IMR-90 (cell line): Measurements from ENCODE around the gene TMCO1. TPM values are rescaled to one million over a fixed set of nuclear protein-coding genes. Genes with fewer than 3 reads are reported as not detected.
"Not testable (repeated sequence)": the region's sequence is repeated elsewhere in the genome, so short reads cannot be mapped to it uniquely, and the experiment has no call there.

Experiments
- ATAC-seq: fragments of 200-7000 bp; cut with Tn5 transposase; 2 replicates; pipeline ENCODE4 v1.9.1; 2020; ENCODE audit warnings: low read depth, mild to moderate bottlenecking, moderate library complexity
- BruUV-seq: library from RNA; stranded (reverse); fragments of 400-500 nt; replicated peaks from 2 replicates; lab custom pipeline; 2021; lab: Mats Ljungman, UMichigan
- CTCF ChIA-PET: fragments of 300-600 bp; formaldehyde crosslinking; extraction: SDS; loops from one replicate; lab custom pipeline; 2021; ENCODE audit warnings: antibody characterized with exemption; lab: Yijun Ruan, JAX
- POLR2A ChIA-PET: fragments of 300-600 bp; sonication (Branson Sonifier 250); formaldehyde crosslinking; loops from one replicate; lab custom pipeline; 2022; ENCODE audit warnings: antibody characterized with exemption; ENCODE audit not compliant: unreplicated experiment; lab: Charles Lee
- DNase-seq: peaks from one replicate; pipeline ENCODE4 v3.0.0; 2013
- H2AFZ ChIP-seq: replicated peaks from 2 replicates; pipeline ENCODE3; 2013; ENCODE audit warnings: low read length, mild to moderate bottlenecking; ENCODE audit not compliant: poor library complexity
- H2AK5ac ChIP-seq: 2 replicates; pipeline ENCODE4 v1.6.1; 2013; ENCODE audit warnings: low read depth, low read length, inconsistent platforms
- H2AK9ac ChIP-seq: replicated peaks from 2 replicates; pipeline ENCODE3; 2013; ENCODE audit warnings: mild to moderate bottlenecking, low read depth, low read length, moderate library complexity; ENCODE audit not compliant: poor library complexity
- H2BK120ac ChIP-seq: 2 replicates; pipeline ENCODE4 v1.6.1; 2013; ENCODE audit warnings: low read depth, low read length, inconsistent platforms
- H2BK15ac ChIP-seq: 3 replicates; pipeline ENCODE4 v1.6.1; 2013; ENCODE audit warnings: low read depth, low read length, inconsistent platforms
- H2BK20ac ChIP-seq: 2 replicates; pipeline ENCODE4 v1.6.1; 2013; ENCODE audit warnings: low read depth, mild to moderate bottlenecking, inconsistent platforms, low read length, moderate library complexity
- H2BK5ac ChIP-seq: 2 replicates; pipeline ENCODE4 v1.6.1; 2013; ENCODE audit warnings: mild to moderate bottlenecking, low read depth, low read length, inconsistent platforms; ENCODE audit not compliant: poor library complexity, severe bottlenecking
- H3K14ac ChIP-seq: replicated peaks from 2 replicates; pipeline ENCODE4 v1.6.1; 2013; ENCODE audit warnings: low read depth, low read length, inconsistent platforms
- H3K18ac ChIP-seq: 2 replicates; pipeline ENCODE4 v1.6.1; 2013; ENCODE audit warnings: low read depth, low read length, control low read depth
- H3K23ac ChIP-seq: 2 replicates; pipeline ENCODE4 v1.6.1; 2013; ENCODE audit warnings: low read depth, low read length, inconsistent platforms
- H3K27ac ChIP-seq: 2 replicates; pipeline ENCODE4 v1.5.1; 2013; ENCODE audit warnings: mild to moderate bottlenecking, control low read depth, low read length; ENCODE audit not compliant: insufficient read depth
- H3K27me3 ChIP-seq: 2 replicates; pipeline ENCODE4 v1.6.1; 2013; ENCODE audit warnings: low read length; ENCODE audit not compliant: control insufficient read depth, insufficient read depth
- H3K36me3 ChIP-seq: 2 replicates; pipeline ENCODE4 v1.6.1; 2013; ENCODE audit warnings: low read length, mixed read lengths; ENCODE audit not compliant: control insufficient read depth, insufficient read depth
- H3K4ac ChIP-seq: 2 replicates; pipeline ENCODE4 v1.6.1; 2013; ENCODE audit warnings: low read depth, low read length, inconsistent platforms
- H3K4me1 ChIP-seq: 2 replicates; pipeline ENCODE4 v1.6.1; 2013; ENCODE audit warnings: low read length, mixed read lengths; ENCODE audit not compliant: control insufficient read depth, insufficient read depth
- H3K4me2 ChIP-seq: 2 replicates; pipeline ENCODE4 v1.6.1; 2013; ENCODE audit warnings: low read depth, mild to moderate bottlenecking, control low read depth, low read length, moderate library complexity
- H3K4me3 ChIP-seq: 2 replicates; pipeline ENCODE4 v1.5.1; 2013; ENCODE audit warnings: low read depth, mild to moderate bottlenecking, control low read depth, low read length, moderate library complexity; ENCODE audit not compliant: insufficient read depth
- H3K56ac ChIP-seq: 2 replicates; pipeline ENCODE4 v1.6.1; 2013; ENCODE audit warnings: low read length, inconsistent platforms; ENCODE audit not compliant: insufficient read depth; ENCODE audit errors: extremely low read depth
- H3K79me1 ChIP-seq, 2 experiments: 2 replicates each; pipeline ENCODE4 v1.6.1; 2013; ENCODE audit warnings: low read length in 2 of 2, inconsistent platforms in 1 of 2, low read depth in 1 of 2
- H3K9ac ChIP-seq: 2 replicates; pipeline ENCODE4 v1.6.1; 2013; ENCODE audit warnings: low read depth, low read length, control low read depth
- H3K9me1 ChIP-seq: 2 replicates; pipeline ENCODE4 v1.6.1; 2013; ENCODE audit warnings: low read length, inconsistent platforms; ENCODE audit not compliant: insufficient read depth
- H3K9me3 ChIP-seq: 2 replicates; pipeline ENCODE4 v1.6.1; 2013; ENCODE audit warnings: low read length; ENCODE audit not compliant: control insufficient read depth, insufficient read depth
- H4K20me1 ChIP-seq: 2 replicates; pipeline ENCODE4 v1.6.1; 2013; ENCODE audit warnings: low read length, inconsistent platforms; ENCODE audit not compliant: insufficient read depth
- H4K5ac ChIP-seq: 2 replicates; pipeline ENCODE4 v1.6.1; 2013; ENCODE audit warnings: mild to moderate bottlenecking, low read depth, low read length, control low read depth
- H4K8ac ChIP-seq, 2 experiments: 2 replicates each; pipeline ENCODE4 v1.6.1; 2013; ENCODE audit warnings: low read depth in 2 of 2, low read length in 2 of 2, control low read depth in 1 of 2, inconsistent platforms in 1 of 2
- H4K91ac ChIP-seq: 2 replicates; pipeline ENCODE4 v1.6.1; 2013; ENCODE audit warnings: low read depth, low read length, inconsistent platforms; ENCODE audit not compliant: insufficient read depth
- WGBS, 2 experiments: methylation state at CpG; one replicate each; pipeline versions ENCODE4 v1.1.5 to v1.1.7; 2013; ENCODE audit warnings: missing lambda C conversion rate in 2 of 2; ENCODE audit not compliant: insufficient read length in 1 of 2; ENCODE audit errors: extremely low coverage in 2 of 2; 5-methylcytosine and 5-hydroxymethylcytosine counted together
- dilution Hi-C: fragments of 300-500 bp; cut with HindIII; formaldehyde crosslinking; loops from one replicate; pipeline ENCODE4 v1.14.3; 2018; ENCODE audit warnings: low sequenced_read_pairs; ENCODE audit not compliant: unreplicated experiment
- in situ Hi-C: fragments of 300-500 bp; cut with MboI; formaldehyde crosslinking; loops from 3 replicates; pipeline ENCODE4 v1.14.3; 2019; ENCODE audit warnings: low sequenced_read_pairs, inconsistent platforms, mixed read lengths
- intact Hi-C: fragments of 100-400 bp; cut with micrococcal nuclease; formaldehyde crosslinking; loops from 2 replicates; pipeline ENCODE4 v1.10.0; 2022
- polyA plus RNA-seq, 3 experiments: library from polyadenylated mRNA; depleted of rRNA; stranded (reverse); fragments of >200 nt; gene quantifications; 2 replicates each; pipeline ENCODE4 v1.2.3, GENCODE V29; 2012; ENCODE audit warnings: low replicate concordance in 1 of 3
- total RNA-seq: library from RNA; depleted of rRNA; stranded (reverse); fragments of >200 nt; gene quantifications from 2 replicates; pipeline ENCODE4 v1.2.3, GENCODE V29; 2012

TMCO1 gene
- total and polyA plus RNA-seq, 2 of the 4 experiments (the other 2 are of a cell fraction): 86.4 to 113 TPM

- dilution Hi-C loops, H2AK9ac ChIP-seq, H3K36me3 ChIP-seq, H3K4me1 ChIP-seq, H3K4ac ChIP-seq, BruUV-seq, in situ Hi-C loops, H3K23ac ChIP-seq, H3K9ac ChIP-seq, H2BK120ac ChIP-seq, CTCF ChIA-PET, H3K18ac ChIP-seq, ATAC-seq, H3K14ac ChIP-seq, intact Hi-C loops, H4K20me1 ChIP-seq, POLR2A ChIA-PET, H3K4me3 ChIP-seq, H2AFZ ChIP-seq, H2BK5ac ChIP-seq, H2BK20ac ChIP-seq, H3K4me2 ChIP-seq, H4K8ac ChIP-seq, H2AK5ac ChIP-seq, DNase-seq, H3K56ac ChIP-seq, H4K5ac ChIP-seq, H3K9me3 ChIP-seq, H4K91ac ChIP-seq, H3K27me3 ChIP-seq, H2BK15ac ChIP-seq, H3K27ac ChIP-seq, H3K9me1 ChIP-seq, H3K79me1 ChIP-seq: not testable (repeated sequence)
- no CpG with 5 or more reads among the region's 3 CpGs for WGBS, 2 experiments
These were observed 9.5 kb upstream of the TMCO1 start for GRCh38 chr1:165778197-165778596.
